ENCODE data around the gene NETO2.

DNA sequence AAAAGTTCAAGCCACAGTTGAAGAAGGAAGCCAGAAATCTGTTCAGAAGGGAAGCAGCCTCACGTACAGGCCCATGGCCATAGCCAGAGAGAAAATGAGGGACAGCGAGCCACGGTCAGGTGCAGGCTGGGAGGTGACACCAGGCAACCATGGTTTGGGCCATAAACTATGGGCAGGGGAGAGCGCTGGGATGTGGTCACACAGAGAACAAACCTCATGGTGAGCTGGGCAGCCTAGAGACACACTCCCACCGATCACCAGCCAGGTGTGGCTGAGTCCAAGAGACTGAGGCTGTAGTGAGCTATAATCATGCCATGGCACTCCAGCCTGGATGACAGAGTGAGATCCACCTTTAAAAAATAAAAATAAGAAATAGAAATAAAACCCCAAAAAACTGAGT, 76.5 kb downstream of the NETO2 start:
- TF ChIP-seq CTCF (conservative IDR thresholded peaks at IDR 0.05; ENCODE audit: low read depth, low read length) (no peak), EZH2 (IDR thresholded peaks at IDR 0.05; ENCODE audit: low read length, unreplicated experiment) (no peak)
